IMR-90 (cell line): ENCODE measurements around the gene LRRC72. TPM values are rescaled to one million over a fixed set of nuclear protein-coding genes. Genes with fewer than 3 reads are reported as not detected.

ENCODE experiments used
- ATAC-seq: fragments of 200-7000 bp; cut with Tn5 transposase; 2 replicates; pipeline ENCODE4 v1.9.1; 2020; ENCODE audit warnings: low read depth, mild to moderate bottlenecking, moderate library complexity
- BruUV-seq: library from RNA; stranded (reverse); fragments of 400-500 nt; replicated peaks from 2 replicates; lab custom pipeline; 2021; lab: Mats Ljungman, UMichigan
- CTCF ChIA-PET: fragments of 300-600 bp; formaldehyde crosslinking; extraction: SDS; loops from one replicate; lab custom pipeline; 2021; ENCODE audit warnings: antibody characterized with exemption; lab: Yijun Ruan, JAX
- POLR2A ChIA-PET: fragments of 300-600 bp; sonication (Branson Sonifier 250); formaldehyde crosslinking; loops from one replicate; lab custom pipeline; 2022; ENCODE audit warnings: antibody characterized with exemption; ENCODE audit not compliant: unreplicated experiment; lab: Charles Lee
- DNase-seq: peaks from one replicate; pipeline ENCODE4 v3.0.0; 2013
- H2AFZ ChIP-seq: replicated peaks from 2 replicates; pipeline ENCODE3; 2013; ENCODE audit warnings: low read length, mild to moderate bottlenecking; ENCODE audit not compliant: poor library complexity
- H2AK5ac ChIP-seq: 2 replicates; pipeline ENCODE4 v1.6.1; 2013; ENCODE audit warnings: low read depth, low read length, inconsistent platforms
- H2AK9ac ChIP-seq: replicated peaks from 2 replicates; pipeline ENCODE3; 2013; ENCODE audit warnings: mild to moderate bottlenecking, low read depth, low read length, moderate library complexity; ENCODE audit not compliant: poor library complexity
- H2BK120ac ChIP-seq: 2 replicates; pipeline ENCODE4 v1.6.1; 2013; ENCODE audit warnings: low read depth, low read length, inconsistent platforms
- H2BK15ac ChIP-seq: 3 replicates; pipeline ENCODE4 v1.6.1; 2013; ENCODE audit warnings: low read depth, low read length, inconsistent platforms
- H2BK20ac ChIP-seq: 2 replicates; pipeline ENCODE4 v1.6.1; 2013; ENCODE audit warnings: low read depth, mild to moderate bottlenecking, inconsistent platforms, low read length, moderate library complexity
- H2BK5ac ChIP-seq: 2 replicates; pipeline ENCODE4 v1.6.1; 2013; ENCODE audit warnings: mild to moderate bottlenecking, low read depth, low read length, inconsistent platforms; ENCODE audit not compliant: poor library complexity, severe bottlenecking
- H3K14ac ChIP-seq: replicated peaks from 2 replicates; pipeline ENCODE4 v1.6.1; 2013; ENCODE audit warnings: low read depth, low read length, inconsistent platforms
- H3K18ac ChIP-seq: 2 replicates; pipeline ENCODE4 v1.6.1; 2013; ENCODE audit warnings: low read depth, low read length, control low read depth
- H3K23ac ChIP-seq: 2 replicates; pipeline ENCODE4 v1.6.1; 2013; ENCODE audit warnings: low read depth, low read length, inconsistent platforms
- H3K27ac ChIP-seq: 2 replicates; pipeline ENCODE4 v1.5.1; 2013; ENCODE audit warnings: mild to moderate bottlenecking, control low read depth, low read length; ENCODE audit not compliant: insufficient read depth
- H3K27me3 ChIP-seq: 2 replicates; pipeline ENCODE4 v1.6.1; 2013; ENCODE audit warnings: low read length; ENCODE audit not compliant: control insufficient read depth, insufficient read depth
- H3K36me3 ChIP-seq: 2 replicates; pipeline ENCODE4 v1.6.1; 2013; ENCODE audit warnings: low read length, mixed read lengths; ENCODE audit not compliant: control insufficient read depth, insufficient read depth
- H3K4ac ChIP-seq: 2 replicates; pipeline ENCODE4 v1.6.1; 2013; ENCODE audit warnings: low read depth, low read length, inconsistent platforms
- H3K4me1 ChIP-seq: 2 replicates; pipeline ENCODE4 v1.6.1; 2013; ENCODE audit warnings: low read length, mixed read lengths; ENCODE audit not compliant: control insufficient read depth, insufficient read depth
- H3K4me2 ChIP-seq: 2 replicates; pipeline ENCODE4 v1.6.1; 2013; ENCODE audit warnings: low read depth, mild to moderate bottlenecking, control low read depth, low read length, moderate library complexity
- H3K4me3 ChIP-seq: 2 replicates; pipeline ENCODE4 v1.5.1; 2013; ENCODE audit warnings: low read depth, mild to moderate bottlenecking, control low read depth, low read length, moderate library complexity; ENCODE audit not compliant: insufficient read depth
- H3K56ac ChIP-seq: 2 replicates; pipeline ENCODE4 v1.6.1; 2013; ENCODE audit warnings: low read length, inconsistent platforms; ENCODE audit not compliant: insufficient read depth; ENCODE audit errors: extremely low read depth
- H3K79me1 ChIP-seq, 2 experiments: 2 replicates each; pipeline ENCODE4 v1.6.1; 2013; ENCODE audit warnings: low read length in 2 of 2, inconsistent platforms in 1 of 2, low read depth in 1 of 2
- H3K9ac ChIP-seq: 2 replicates; pipeline ENCODE4 v1.6.1; 2013; ENCODE audit warnings: low read depth, low read length, control low read depth
- H3K9me1 ChIP-seq: 2 replicates; pipeline ENCODE4 v1.6.1; 2013; ENCODE audit warnings: low read length, inconsistent platforms; ENCODE audit not compliant: insufficient read depth
- H3K9me3 ChIP-seq: 2 replicates; pipeline ENCODE4 v1.6.1; 2013; ENCODE audit warnings: low read length; ENCODE audit not compliant: control insufficient read depth, insufficient read depth
- H4K20me1 ChIP-seq: 2 replicates; pipeline ENCODE4 v1.6.1; 2013; ENCODE audit warnings: low read length, inconsistent platforms; ENCODE audit not compliant: insufficient read depth
- H4K5ac ChIP-seq: 2 replicates; pipeline ENCODE4 v1.6.1; 2013; ENCODE audit warnings: mild to moderate bottlenecking, low read depth, low read length, control low read depth
- H4K8ac ChIP-seq, 2 experiments: 2 replicates each; pipeline ENCODE4 v1.6.1; 2013; ENCODE audit warnings: low read depth in 2 of 2, low read length in 2 of 2, control low read depth in 1 of 2, inconsistent platforms in 1 of 2
- H4K91ac ChIP-seq: 2 replicates; pipeline ENCODE4 v1.6.1; 2013; ENCODE audit warnings: low read depth, low read length, inconsistent platforms; ENCODE audit not compliant: insufficient read depth
- CEBPB ChIP-seq: IDR thresholded peaks from 2 replicates; pipeline ENCODE4 v1.6.1; 2012; ENCODE audit warnings: low read depth, low read length, improper control_type of control experiment
- CHD1 ChIP-seq: IDR thresholded peaks from 2 replicates; pipeline ENCODE4 v1.6.1; 2012; ENCODE audit warnings: low read depth, low read length, improper control_type of control experiment
- MAFK ChIP-seq: IDR thresholded peaks from 2 replicates; pipeline ENCODE4 v1.6.1; 2012; ENCODE audit warnings: low read depth, low read length, improper control_type of control experiment
- MXI1 ChIP-seq: IDR thresholded peaks from 2 replicates; pipeline ENCODE4 v1.6.1; 2012; ENCODE audit warnings: low read depth, mild to moderate bottlenecking, low read length, moderate library complexity, borderline replicate concordance
- NFE2L2 ChIP-seq: fragments of 150-350 bp; IDR thresholded peaks from 2 replicates; pipeline ENCODE4 v1.6.1; 2016; ENCODE audit warnings: low read depth, mild to moderate bottlenecking, low read length
- WGBS, 2 experiments: methylation state at CpG; one replicate each; pipeline versions ENCODE4 v1.1.5 to v1.1.7; 2013; ENCODE audit warnings: missing lambda C conversion rate in 2 of 2; ENCODE audit not compliant: insufficient read length in 1 of 2; ENCODE audit errors: extremely low coverage in 2 of 2; 5-methylcytosine and 5-hydroxymethylcytosine counted together
- dilution Hi-C: fragments of 300-500 bp; cut with HindIII; formaldehyde crosslinking; loops from one replicate; pipeline ENCODE4 v1.14.3; 2018; ENCODE audit warnings: low sequenced_read_pairs; ENCODE audit not compliant: unreplicated experiment
- in situ Hi-C: fragments of 300-500 bp; cut with MboI; formaldehyde crosslinking; loops from 3 replicates; pipeline ENCODE4 v1.14.3; 2019; ENCODE audit warnings: low sequenced_read_pairs, inconsistent platforms, mixed read lengths
- intact Hi-C: fragments of 100-400 bp; cut with micrococcal nuclease; formaldehyde crosslinking; loops from 2 replicates; pipeline ENCODE4 v1.10.0; 2022
- polyA plus RNA-seq, 3 experiments: library from polyadenylated mRNA; depleted of rRNA; stranded (reverse); fragments of >200 nt; gene quantifications; 2 replicates each; pipeline ENCODE4 v1.2.3, GENCODE V29; 2012; ENCODE audit warnings: low replicate concordance in 1 of 3
- total RNA-seq: library from RNA; depleted of rRNA; stranded (reverse); fragments of >200 nt; gene quantifications from 2 replicates; pipeline ENCODE4 v1.2.3, GENCODE V29; 2012

Gene LRRC72
- total and polyA plus RNA-seq, 2 of the 4 experiments (the other 2 are of a cell fraction): not detected

- Histone ChIP-seq H4K20me1 (no peaks in the 10 kb centered on the region), H3K27ac (no peak overlapping the region), H3K4me3 (no peak overlapping the region), H3K27me3 (no peaks in the 10 kb centered on the region; the same call in 1 of the 2 replicates), H3K36me3 (no peaks in the 10 kb centered on the region), H2BK20ac (no peak overlapping the region), H4K91ac (no peak overlapping the region), H3K9me3 (no peaks in the 10 kb centered on the region), H3K18ac (no peak overlapping the region), H3K4ac (no peak overlapping the region), H4K8ac (no peak overlapping the region), H3K79me1 (no peaks in the 10 kb centered on the region), H2AK9ac (no peak overlapping the region), H3K14ac (no peak overlapping the region), H3K9me1 (no peaks in the 10 kb centered on the region), H2BK5ac (no peak overlapping the region), H2BK120ac (no peak overlapping the region), H3K23ac (no peak overlapping the region), H3K56ac (no peak overlapping the region), H3K9ac (no peak overlapping the region), H2BK15ac (no peak overlapping the region), H3K4me1 (no peaks in the 10 kb centered on the region), H4K5ac (no peak overlapping the region), H2AFZ (no peak overlapping the region), H3K4me2 (no peak overlapping the region), H2AK5ac (no peak overlapping the region)
- in situ Hi-C loops: no loop called here
- intact Hi-C loops: no loop called here
- BruUV-seq: no TSS peak
- WGBS, 2 experiments: 100% methylated on average over 3 of the region's 7 CpGs; no CpG with 5 or more reads in 1 of the 2 experiments
- POLR2A ChIA-PET: no interaction called here
- CTCF ChIA-PET: no interaction called here
- ATAC-seq (no peak), DNase-seq (no peak)
- TF ChIP-seq MXI1 (no peak), MAFK (no peak), CHD1 (no peak), CEBPB (no peak), NFE2L2 (no peak)
- dilution Hi-C loops: no loop called here
Measured at GRCh38 chr7:16583834-16584233, 57.2 kb downstream of the LRRC72 start.
